Right lobe of liver (tissue), 4 donors: Measurements from ENCODE around the gene ZNF786.

Experiments used
- POLR2A ChIP-seq: fragments of 450-650 bp; IDR thresholded peaks from one replicate; pipeline ENCODE4 v1.6.1; 2017; ENCODE audit warnings: antibody characterized with exemption, mild to moderate bottlenecking
- TF ChIP-seq, protein P1 (sequence below), 4 donors: fragments of 200-600 bp in 3 of 4; fragments of 450-650 bp in 1 of 4; IDR thresholded peaks; one replicate each; pipeline versions ENCODE4 v1.5.1 to v1.8.0; 2016 to 2022; ENCODE audit warnings: antibody characterized with exemption in 4 of 4, mild to moderate bottlenecking in 2 of 4
- donor health status: DM: no; HTN: no; CAD: no.
- donor health status: DM: no; HTN: no; CAD: no.
- donor health status: DM: no; HTN: yes; CAD: no.

DNA sequence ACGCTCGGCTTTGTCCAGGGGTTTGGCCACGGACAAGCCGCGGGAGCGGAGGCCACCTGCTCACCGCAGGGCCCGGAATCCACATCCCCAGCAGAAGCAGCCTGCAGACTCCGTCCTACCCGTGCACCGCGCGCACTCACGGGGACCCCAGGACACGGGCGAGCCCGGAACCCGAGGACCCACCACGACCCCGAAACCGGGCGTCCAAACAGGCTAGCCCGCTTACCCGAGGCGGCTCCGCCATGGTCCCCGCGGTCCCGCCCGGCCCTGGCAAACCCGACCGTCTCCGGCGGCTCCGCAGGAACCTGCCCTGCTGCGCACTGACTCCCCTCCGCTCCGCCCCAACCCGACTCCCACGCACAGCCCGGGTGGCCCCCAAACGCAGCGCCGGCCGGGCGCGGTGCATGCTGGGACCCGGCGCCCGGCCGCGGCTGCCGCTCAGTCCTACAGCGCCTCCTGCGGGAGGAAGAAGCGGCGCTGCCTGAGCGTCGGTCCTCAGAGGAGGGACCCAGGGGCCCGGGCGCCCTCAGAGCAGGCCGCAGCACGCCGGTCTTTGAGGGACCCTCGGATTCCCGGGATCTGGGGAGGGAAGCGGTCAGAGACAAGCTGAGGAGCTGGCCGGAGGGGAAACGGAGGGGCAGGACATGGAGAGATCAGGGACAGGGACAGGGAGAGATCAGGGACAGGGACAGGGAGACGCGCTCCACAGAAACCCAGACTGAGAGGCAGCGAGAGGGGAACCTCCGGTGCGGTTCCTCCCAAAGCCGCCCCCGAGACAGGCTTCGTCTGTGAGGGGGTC lies at the start of gene ZNF786:
- TF ChIP-seq, protein P1, sequence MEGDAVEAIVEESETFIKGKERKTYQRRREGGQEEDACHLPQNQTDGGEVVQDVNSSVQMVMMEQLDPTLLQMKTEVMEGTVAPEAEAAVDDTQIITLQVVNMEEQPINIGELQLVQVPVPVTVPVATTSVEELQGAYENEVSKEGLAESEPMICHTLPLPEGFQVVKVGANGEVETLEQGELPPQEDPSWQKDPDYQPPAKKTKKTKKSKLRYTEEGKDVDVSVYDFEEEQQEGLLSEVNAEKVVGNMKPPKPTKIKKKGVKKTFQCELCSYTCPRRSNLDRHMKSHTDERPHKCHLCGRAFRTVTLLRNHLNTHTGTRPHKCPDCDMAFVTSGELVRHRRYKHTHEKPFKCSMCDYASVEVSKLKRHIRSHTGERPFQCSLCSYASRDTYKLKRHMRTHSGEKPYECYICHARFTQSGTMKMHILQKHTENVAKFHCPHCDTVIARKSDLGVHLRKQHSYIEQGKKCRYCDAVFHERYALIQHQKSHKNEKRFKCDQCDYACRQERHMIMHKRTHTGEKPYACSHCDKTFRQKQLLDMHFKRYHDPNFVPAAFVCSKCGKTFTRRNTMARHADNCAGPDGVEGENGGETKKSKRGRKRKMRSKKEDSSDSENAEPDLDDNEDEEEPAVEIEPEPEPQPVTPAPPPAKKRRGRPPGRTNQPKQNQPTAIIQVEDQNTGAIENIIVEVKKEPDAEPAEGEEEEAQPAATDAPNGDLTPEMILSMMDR (IDR thresholded peaks at IDR 0.05): peak; percentile 89 to 94 (median 92)
- peak; percentile 86 for TF ChIP-seq POLR2A
